ENCODE measurements around the gene ZNF559. TPM values are rescaled to one million over a fixed set of nuclear protein-coding genes. Genes with fewer than 3 reads are reported as not detected.
"Not testable (repeated sequence)": the region's sequence is repeated elsewhere in the genome, so short reads cannot be mapped to it uniquely, and the experiment has no call there.

Gene ZNF559
- total RNA-seq = 10 to 100 TPM; 13.3 to 18.0 TPM

GRCh38 chr19:9323919-9324583, at the start of gene ZNF559:
TSS of gene ZNF559 (plus strand) at chr19:9324179. CDS start at chr19:9338550, 14,371 bp downstream.
- POLR2A ChIA-PET = interaction anchor here (0.8 to 2.1 kb wide), 4 partner anchors 10 to 111 kb away, joined by 3 to 7 read pairs (median 4); partner anchors contain the start of gene ZNF266
- H3K36me3 Mint-ChIP-seq (ENCODE audit: low read depth) = peaks cover 51% of the 10 kb centered on the region
- no peaks in the 10 kb centered on the region for H3K27me3 Mint-ChIP-seq (ENCODE audit: low read depth)
- H3K4me3 Mint-ChIP-seq = peak within 1 kb of the TSS; percentile 88
- H3K27ac Mint-ChIP-seq = peak within 1 kb of the TSS; percentile 96
- CTCF ChIA-PET = interaction anchor here (0.6 to 2.1 kb wide), 5 partner anchors 11 to 1082 kb away, joined by 3 to 9 read pairs (median 4); partner anchors contain the start of gene ZNF266
- DNase-seq (peak; percentile 96), ATAC-seq (peak; percentile 99)
- H3K9me3 Mint-ChIP-seq (ENCODE audit: insufficient read depth) = peaks cover 38% of the 10 kb centered on the region
- H3K4me1 Mint-ChIP-seq (ENCODE audit: low read depth) = peaks cover 30% of the 10 kb centered on the region

DNA sequence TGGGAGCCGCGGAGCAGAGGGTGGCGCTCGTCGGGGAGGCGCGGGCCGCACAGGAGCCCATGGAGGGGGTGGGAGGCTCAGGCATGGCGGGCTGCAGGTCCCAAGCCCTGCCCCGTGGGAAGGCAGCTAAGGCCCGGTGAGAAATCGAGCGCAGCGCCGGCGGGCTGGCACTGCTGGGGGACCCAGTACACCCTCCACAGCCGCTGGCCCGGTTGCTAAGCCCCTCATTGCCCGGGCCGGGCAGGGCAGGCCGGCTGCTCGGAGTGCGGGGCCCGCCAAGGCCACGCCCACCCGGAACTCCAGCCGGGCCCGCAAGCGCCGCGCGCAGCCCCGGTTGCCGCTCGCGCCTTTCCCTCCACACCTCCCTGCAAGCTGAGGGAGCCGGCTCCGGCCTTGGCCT, 40.5 kb upstream of the ZNF559 start:
- POLR2A ChIA-PET; H3K4me1 Mint-ChIP-seq (ENCODE audit: low read depth); ATAC-seq; CTCF ChIA-PET; H3K27me3 Mint-ChIP-seq (ENCODE audit: low read depth); DNase-seq; H3K36me3 Mint-ChIP-seq (ENCODE audit: low read depth): not testable (repeated sequence)
- Mint-ChIP-seq H3K27ac (peak overlapping the region; percentile 28), H3K4me3 (peak overlapping the region; percentile 30), H3K9me3 (ENCODE audit: insufficient read depth) (peaks cover 28% of the 10 kb centered on the region)

DNA sequence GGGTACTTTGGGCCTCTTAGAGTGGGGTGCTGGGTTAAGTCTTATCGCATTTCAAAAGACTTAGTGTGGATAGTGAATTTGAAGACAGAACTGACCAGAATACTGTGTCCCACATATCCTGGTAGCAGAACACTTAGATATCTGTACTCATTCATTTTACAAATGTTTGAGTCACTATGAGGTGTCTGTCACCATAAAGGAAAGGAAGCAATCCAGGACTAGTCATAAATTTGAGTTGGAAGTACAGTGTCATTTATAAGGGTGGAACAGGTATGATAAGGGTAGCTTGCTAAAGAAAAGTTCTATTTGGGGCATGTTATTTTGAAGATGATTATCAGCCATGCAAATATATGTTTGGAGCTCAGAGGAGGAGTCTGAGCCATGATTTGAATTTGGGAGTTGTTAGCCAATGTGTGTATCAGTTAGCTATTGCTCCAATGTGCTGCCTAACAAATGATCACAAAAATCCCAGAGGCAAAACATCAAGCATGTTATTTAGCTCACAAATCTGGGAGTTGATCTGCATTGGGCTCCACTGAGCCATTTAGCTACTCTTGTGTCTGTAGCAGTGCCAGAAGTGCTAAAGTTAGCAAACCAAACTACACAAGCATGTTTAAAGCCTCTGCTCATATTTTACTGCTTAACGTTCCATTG, 34.6 kb upstream of the ZNF559 start:
- ChIA-PET CTCF (no interaction called here), POLR2A (no interaction called here)
- Mint-ChIP-seq H3K36me3 (ENCODE audit: low read depth) (peaks cover 34% of the 10 kb centered on the region), H3K9me3 (ENCODE audit: insufficient read depth) (peaks cover 48% of the 10 kb centered on the region), H3K27ac (no peak overlapping the region), H3K4me1 (ENCODE audit: low read depth) (no peaks in the 10 kb centered on the region), H3K27me3 (ENCODE audit: low read depth) (no peaks in the 10 kb centered on the region), H3K4me3 (no peak overlapping the region)
- ATAC-seq = no peak
- no peak for DNase-seq

GRCh38 chr19:9295411-9295849, 28.5 kb upstream of the ZNF559 start:
- H3K4me3 Mint-ChIP-seq = no peak overlapping the region
- peaks cover 50% of the 10 kb centered on the region for H3K9me3 Mint-ChIP-seq (ENCODE audit: insufficient read depth)
- no peak for ATAC-seq
- ChIA-PET CTCF (interaction anchor here (0.7 kb wide), 1 partner anchor 8 kb away, joined by 3 read pairs; no protein-coding TSS in a partner anchor), POLR2A (no interaction called here)
- DNase-seq = no peak
- H3K27me3 Mint-ChIP-seq (ENCODE audit: low read depth) = no peaks in the 10 kb centered on the region
- no peak overlapping the region for H3K27ac Mint-ChIP-seq
- H3K4me1 Mint-ChIP-seq (ENCODE audit: low read depth) = peaks cover 2% of the 10 kb centered on the region
- peaks cover 78% of the 10 kb centered on the region for H3K36me3 Mint-ChIP-seq (ENCODE audit: low read depth)

DNA sequence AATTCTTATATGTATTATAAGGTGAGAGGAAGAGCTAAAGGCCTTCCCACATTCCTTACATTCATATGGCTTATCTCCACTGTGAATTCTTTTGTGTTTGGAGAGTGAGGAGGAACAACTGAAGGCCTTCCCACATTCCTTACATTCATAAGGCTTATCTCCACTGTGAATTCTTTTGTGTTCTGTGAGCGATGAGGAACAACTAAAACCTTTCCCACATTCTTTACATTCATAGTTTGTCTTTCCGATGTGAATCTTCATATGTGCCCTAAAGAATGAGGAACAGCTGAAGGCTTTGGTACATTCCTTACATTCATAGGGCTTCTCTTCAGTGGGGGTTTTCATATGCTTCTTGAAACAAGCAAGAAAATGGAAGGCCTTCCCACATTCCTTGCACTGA, 27.6 kb upstream of the ZNF559 start:
- H3K4me3 Mint-ChIP-seq = no peak overlapping the region
- peaks cover 86% of the 10 kb centered on the region for H3K36me3 Mint-ChIP-seq (ENCODE audit: low read depth)
- peaks cover 2% of the 10 kb centered on the region for H3K4me1 Mint-ChIP-seq (ENCODE audit: low read depth)
- ATAC-seq (no peak), DNase-seq (no peak)
- no peaks in the 10 kb centered on the region for H3K27me3 Mint-ChIP-seq (ENCODE audit: low read depth)
- no peak overlapping the region for H3K27ac Mint-ChIP-seq
- ChIA-PET POLR2A (no interaction called here), CTCF (no interaction called here)
- H3K9me3 Mint-ChIP-seq (ENCODE audit: insufficient read depth) = peaks cover 53% of the 10 kb centered on the region

DNA sequence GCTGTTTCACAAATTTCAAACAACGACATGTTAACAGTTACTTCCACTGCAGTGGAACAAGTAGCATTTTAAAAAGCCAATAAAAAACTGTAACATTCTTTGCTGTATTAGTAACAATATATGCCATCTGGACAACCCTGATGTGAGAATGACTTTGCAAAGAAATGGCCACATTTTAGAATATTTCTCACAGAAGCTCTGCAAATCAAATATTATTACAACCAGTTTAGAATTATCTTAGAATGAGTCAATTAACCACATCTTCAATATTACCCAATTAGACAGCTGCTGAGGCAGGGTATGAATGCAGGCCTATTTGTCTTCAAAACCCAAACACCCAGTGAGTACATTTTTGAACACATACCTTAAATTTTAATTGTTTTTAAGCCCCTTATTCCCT, 17.5 kb upstream of the ZNF559 start:
- ATAC-seq = no peak

DNA sequence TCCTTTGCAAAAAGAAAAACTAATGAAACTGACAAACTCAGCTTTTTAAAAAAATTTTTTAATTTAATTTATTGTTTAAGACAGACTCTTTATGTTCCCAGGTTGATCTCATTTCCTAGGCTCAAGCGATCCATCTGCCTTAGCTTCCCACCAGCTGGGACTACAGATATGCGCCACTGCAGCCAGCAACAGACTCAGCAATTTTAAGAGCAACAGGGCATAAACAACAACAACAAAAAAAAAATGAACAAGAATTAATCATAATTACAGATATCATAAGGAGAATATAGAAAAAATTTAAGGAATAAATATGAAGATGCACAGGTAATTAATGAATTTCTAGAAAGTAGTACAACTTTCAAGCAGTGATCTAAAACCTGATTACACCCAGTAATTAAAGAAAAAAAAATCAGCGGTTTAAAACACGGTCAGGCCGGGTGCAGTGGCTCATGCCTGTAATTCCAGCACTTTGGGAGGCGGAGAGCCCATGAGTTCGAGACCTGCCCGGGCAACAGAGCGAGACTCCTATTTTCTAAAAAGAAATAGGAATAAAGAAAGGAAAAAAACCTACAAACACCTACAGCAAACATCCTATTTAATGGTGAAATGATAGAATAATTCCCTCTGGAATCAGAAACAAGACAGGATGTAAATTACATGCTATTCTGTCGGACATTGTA, 15.7 kb upstream of the ZNF559 start:
- peak overlapping the region; percentile 93 for H3K27ac Mint-ChIP-seq
- POLR2A ChIA-PET = interaction anchor here (0.7 to 1.4 kb wide), 2 partner anchors 313 to 738 kb away, joined by 3 read pairs; partner anchors contain the start of gene ZNF561
- DNase-seq (no peak), ATAC-seq (no peak)
- peaks cover 7% of the 10 kb centered on the region for H3K9me3 Mint-ChIP-seq (ENCODE audit: insufficient read depth)
- peaks cover 44% of the 10 kb centered on the region for H3K36me3 Mint-ChIP-seq (ENCODE audit: low read depth)
- H3K27me3 Mint-ChIP-seq (ENCODE audit: low read depth) = no peaks in the 10 kb centered on the region
- CTCF ChIA-PET = no interaction called here
- peaks cover 20% of the 10 kb centered on the region for H3K4me1 Mint-ChIP-seq (ENCODE audit: low read depth)
- peak overlapping the region; percentile 87 for H3K4me3 Mint-ChIP-seq

More for the DNA sequence above, 17.5 kb upstream of the ZNF559 start:
- CTCF ChIA-PET = no interaction called here
- H3K9me3 Mint-ChIP-seq (ENCODE audit: insufficient read depth) = peaks cover 13% of the 10 kb centered on the region
- POLR2A ChIA-PET = interaction anchor here (1.0 kb wide), 1 partner anchor 17 kb away, joined by 3 read pairs; no protein-coding TSS in a partner anchor
- peaks cover 59% of the 10 kb centered on the region for H3K36me3 Mint-ChIP-seq (ENCODE audit: low read depth)
- no peak for DNase-seq
- H3K27ac Mint-ChIP-seq = no peak overlapping the region
- peaks cover 20% of the 10 kb centered on the region for H3K4me1 Mint-ChIP-seq (ENCODE audit: low read depth)
- no peaks in the 10 kb centered on the region for H3K27me3 Mint-ChIP-seq (ENCODE audit: low read depth)
- H3K4me3 Mint-ChIP-seq = no peak overlapping the region

- H3K27me3 Mint-ChIP-seq (ENCODE audit: low read depth) = no peaks in the 10 kb centered on the region
- H3K27ac Mint-ChIP-seq = peak within 1 kb of the TSS; percentile 93
- H3K4me1 Mint-ChIP-seq (ENCODE audit: low read depth) = peaks cover 20% of the 10 kb centered on the region
- H3K4me3 Mint-ChIP-seq = peak within 1 kb of the TSS; percentile 87
- peaks cover 34% of the 10 kb centered on the region for H3K36me3 Mint-ChIP-seq (ENCODE audit: low read depth)
- POLR2A ChIA-PET = interaction anchor here (1.4 to 1.9 kb wide), 2 partner anchors 126 to 312 kb away, joined by 3 to 6 read pairs; partner anchors contain the start of genes ZNF266 and ZNF561
- peaks cover 7% of the 10 kb centered on the region for H3K9me3 Mint-ChIP-seq (ENCODE audit: insufficient read depth)
- CTCF ChIA-PET = interaction anchor here (0.9 to 1.6 kb wide), 3 partner anchors 14 to 488 kb away, joined by 3 to 9 read pairs (median 4); partner anchors contain the start of gene ZNF559
- ATAC-seq (peak; percentile 93), DNase-seq (peak; percentile 99)
These were observed 14.6 kb upstream of the ZNF559 start, which contains the start of gene ZNF699 for GRCh38 chr19:9309139-9309973. TSS of gene ZNF699 (minus strand) at chr19:9309838. CDS start at chr19:9305119, 4,719 bp downstream.

GRCh38 chr19:9309974-9310446, 14.0 kb upstream of the ZNF559 start:
- Mint-ChIP-seq H3K4me1 (ENCODE audit: low read depth) (peaks cover 20% of the 10 kb centered on the region), H3K36me3 (ENCODE audit: low read depth) (peaks cover 29% of the 10 kb centered on the region), H3K27ac (peak overlapping the region; percentile 93), H3K4me3 (peak overlapping the region; percentile 87), H3K27me3 (ENCODE audit: low read depth) (no peaks in the 10 kb centered on the region), H3K9me3 (ENCODE audit: insufficient read depth) (peaks cover 6% of the 10 kb centered on the region)
- CTCF ChIA-PET = interaction anchor here (0.6 to 1.7 kb wide), 6 partner anchors 13 to 487 kb away, joined by 3 to 9 read pairs (median 4); partner anchors contain the start of gene ZNF559
- no peak for DNase-seq
- POLR2A ChIA-PET = interaction anchor here (0.6 to 1.9 kb wide), 4 partner anchors 14 to 864 kb away, joined by 3 to 6 read pairs (median 3); partner anchors contain the start of genes ZNF266 and ZNF559
- peak; percentile 62 for ATAC-seq

DNA sequence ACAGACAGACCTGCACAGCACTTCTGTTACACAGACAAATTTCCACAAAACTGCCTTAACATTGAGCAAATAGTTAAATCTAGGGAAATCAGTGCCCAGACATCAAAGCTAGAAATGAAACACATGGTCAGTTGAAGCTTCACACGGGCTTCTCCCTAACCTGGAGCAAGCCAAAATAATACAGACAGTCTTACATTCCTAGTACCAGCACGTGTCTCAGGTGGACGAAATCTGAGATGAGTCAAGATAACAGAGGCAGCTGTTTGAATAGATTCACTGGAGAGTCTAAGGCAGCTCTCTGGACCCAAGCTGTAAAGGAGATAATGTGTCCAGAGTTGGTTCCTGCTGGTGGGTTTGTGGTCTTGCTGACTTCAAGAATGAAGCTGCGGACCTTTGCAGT, 10.2 kb upstream of the ZNF559 start:
- CTCF ChIA-PET = interaction anchor here (2.2 kb wide), 1 partner anchor 10 kb away, joined by 5 read pairs; the partner anchor contains the start of gene ZNF559

More for the DNA sequence above, 10.2 kb upstream of the ZNF559 start:
- Mint-ChIP-seq H3K36me3 (ENCODE audit: low read depth) (peaks cover 10% of the 10 kb centered on the region), H3K9me3 (ENCODE audit: insufficient read depth) (peaks cover 18% of the 10 kb centered on the region), H3K27me3 (ENCODE audit: low read depth) (no peaks in the 10 kb centered on the region), H3K4me1 (ENCODE audit: low read depth) (peaks cover 9% of the 10 kb centered on the region), H3K4me3 (no peak overlapping the region), H3K27ac (no peak overlapping the region)
- POLR2A ChIA-PET = interaction anchor here (0.8 kb wide), 1 partner anchor 10 kb away, joined by 4 read pairs; the partner anchor contains the start of gene ZNF559
- DNase-seq = no peak
- ATAC-seq = no peak
